Erythroblast (primary cell): ENCODE data around the gene EIPR1.

ENCODE experiments used
- GATA1 ChIP-seq: IDR thresholded peaks from 2 replicates; pipeline ENCODE4 v1.6.1; 2011; ENCODE audit warnings: low read depth, mild to moderate bottlenecking, control low read depth, low read length, moderate library complexity
- POLR2A ChIP-seq: IDR thresholded peaks from 2 replicates; pipeline ENCODE4 v1.6.1; 2011; ENCODE audit warnings: mild to moderate bottlenecking, low read length

DNA sequence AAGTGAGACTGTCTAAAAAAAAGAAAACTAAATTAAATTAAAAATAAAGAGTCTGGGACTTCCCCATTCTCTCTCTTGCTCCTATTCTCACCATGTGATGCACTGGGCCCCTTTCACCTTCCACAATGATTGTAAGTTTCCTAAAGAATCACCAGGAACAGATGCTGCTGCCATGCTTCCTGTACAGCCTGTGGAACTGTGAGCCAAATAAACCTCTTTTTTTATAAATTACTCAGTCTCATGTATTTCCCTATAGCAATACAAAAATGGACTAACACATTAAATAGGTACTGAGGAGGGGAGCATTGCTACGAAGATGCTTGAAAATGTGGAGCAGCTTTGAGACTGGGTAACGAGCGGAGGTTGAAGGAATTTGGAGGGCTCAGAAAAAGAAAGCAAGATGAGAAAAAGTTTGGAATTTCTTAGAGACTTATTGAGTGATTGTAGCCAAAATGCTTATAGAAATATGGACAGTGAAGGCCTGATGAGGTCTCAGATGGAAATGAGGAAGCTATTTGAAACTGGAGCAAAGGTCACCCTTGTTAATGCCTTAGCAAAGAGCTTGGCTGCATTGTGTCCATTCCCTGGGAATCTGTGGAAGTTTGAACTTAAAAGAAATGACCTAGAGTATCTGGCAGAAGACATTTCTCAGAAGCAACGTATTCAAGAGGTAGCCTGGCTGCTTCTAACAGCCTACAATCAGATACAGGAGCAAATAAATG, 128.7 kb downstream of the EIPR1 start:
- TF ChIP-seq POLR2A, result no peak
- no peak for TF ChIP-seq GATA1
